ENCODE results near the gene SPIRE1.
"Not testable (repeated sequence)": the region's sequence is repeated elsewhere in the genome, so short reads cannot be mapped to it uniquely, and the experiment has no call there.

SPIRE1 gene

DNA sequence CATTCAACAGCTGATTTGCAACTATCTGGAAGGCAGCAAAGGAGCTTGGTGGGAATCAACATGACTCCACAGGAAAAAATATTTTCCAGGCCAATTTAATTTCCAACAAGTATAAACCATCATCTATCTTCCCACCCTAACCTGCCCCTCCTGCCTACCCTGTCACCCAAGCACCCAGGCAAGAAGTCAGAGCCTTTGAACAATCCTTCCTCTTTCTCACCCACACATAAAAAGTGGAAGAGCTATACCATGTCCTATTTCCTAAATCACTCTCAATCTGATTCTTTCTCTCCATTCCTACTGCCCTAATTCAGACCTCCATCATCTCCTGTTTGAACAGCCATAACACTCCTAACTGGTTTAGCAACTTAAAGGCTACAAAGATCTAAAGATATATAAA, 12.7 kb downstream of the SPIRE1 start:
- no peaks in the 10 kb centered on the region for H3K79me2 ChIP-seq (ENCODE audit: insufficient read depth, low read length)
- H3K4me1 ChIP-seq (ENCODE audit: insufficient read depth, low read length, poor library complexity, severe bottlenecking), result no peaks in the 10 kb centered on the region
- no peak overlapping the region for H3K9ac ChIP-seq (ENCODE audit: low read depth, low read length, poor library complexity, severe bottlenecking)
- no peak overlapping the region for H3K4me3 ChIP-seq (ENCODE audit: low read length, poor library complexity, severe bottlenecking)
- H3F3A ChIP-seq (ENCODE audit: low read depth), result no peaks in the 10 kb centered on the region
- no peaks in the 10 kb centered on the region for H3K27me3 ChIP-seq (ENCODE audit: insufficient read depth, low read length, poor library complexity, severe bottlenecking)
- TF ChIP-seq EZH2phosphoT487 (IDR thresholded peaks at IDR 0.05; ENCODE audit: borderline replicate concordance), result no peak
- TF ChIP-seq, protein P1, sequence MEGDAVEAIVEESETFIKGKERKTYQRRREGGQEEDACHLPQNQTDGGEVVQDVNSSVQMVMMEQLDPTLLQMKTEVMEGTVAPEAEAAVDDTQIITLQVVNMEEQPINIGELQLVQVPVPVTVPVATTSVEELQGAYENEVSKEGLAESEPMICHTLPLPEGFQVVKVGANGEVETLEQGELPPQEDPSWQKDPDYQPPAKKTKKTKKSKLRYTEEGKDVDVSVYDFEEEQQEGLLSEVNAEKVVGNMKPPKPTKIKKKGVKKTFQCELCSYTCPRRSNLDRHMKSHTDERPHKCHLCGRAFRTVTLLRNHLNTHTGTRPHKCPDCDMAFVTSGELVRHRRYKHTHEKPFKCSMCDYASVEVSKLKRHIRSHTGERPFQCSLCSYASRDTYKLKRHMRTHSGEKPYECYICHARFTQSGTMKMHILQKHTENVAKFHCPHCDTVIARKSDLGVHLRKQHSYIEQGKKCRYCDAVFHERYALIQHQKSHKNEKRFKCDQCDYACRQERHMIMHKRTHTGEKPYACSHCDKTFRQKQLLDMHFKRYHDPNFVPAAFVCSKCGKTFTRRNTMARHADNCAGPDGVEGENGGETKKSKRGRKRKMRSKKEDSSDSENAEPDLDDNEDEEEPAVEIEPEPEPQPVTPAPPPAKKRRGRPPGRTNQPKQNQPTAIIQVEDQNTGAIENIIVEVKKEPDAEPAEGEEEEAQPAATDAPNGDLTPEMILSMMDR (conservative IDR thresholded peaks at IDR 0.05; ENCODE audit: low read length), result no peak
- H2AFZ ChIP-seq (ENCODE audit: low read length), result no peak overlapping the region
- no peaks in the 10 kb centered on the region for H4K20me1 ChIP-seq (ENCODE audit: insufficient read depth, low read length, poor library complexity, severe bottlenecking)
- no peak overlapping the region for H3K4me2 ChIP-seq (ENCODE audit: low read depth, low read length, poor library complexity, severe bottlenecking)
- H3K36me3 ChIP-seq (ENCODE audit: insufficient read depth, low read length), result no peaks in the 10 kb centered on the region
- no peaks in the 10 kb centered on the region for H3K9me2 ChIP-seq (replicated peaks; ENCODE audit: low read depth, low read length)
- H3K9me3 ChIP-seq (ENCODE audit: insufficient read depth, low read depth, low read length), result no peaks in the 10 kb centered on the region

- H3K9me3 ChIP-seq (ENCODE audit: insufficient read depth, low read depth, low read length); H4K20me1 ChIP-seq (ENCODE audit: insufficient read depth, low read length, poor library complexity, severe bottlenecking); H3K36me3 ChIP-seq (ENCODE audit: insufficient read depth, low read length); H3K9me2 ChIP-seq (replicated peaks; ENCODE audit: low read depth, low read length); H3K79me2 ChIP-seq (ENCODE audit: insufficient read depth, low read length); H3K27me3 ChIP-seq (ENCODE audit: insufficient read depth, low read length, poor library complexity, severe bottlenecking); H3K4me3 ChIP-seq (ENCODE audit: low read length, poor library complexity, severe bottlenecking); H3K9ac ChIP-seq (ENCODE audit: low read depth, low read length, poor library complexity, severe bottlenecking); H3K4me2 ChIP-seq (ENCODE audit: low read depth, low read length, poor library complexity, severe bottlenecking); H3K4me1 ChIP-seq (ENCODE audit: insufficient read depth, low read length, poor library complexity, severe bottlenecking); H2AFZ ChIP-seq (ENCODE audit: low read length); H3F3A ChIP-seq (ENCODE audit: low read depth): not testable (repeated sequence)
Measured at GRCh38 chr18:12643756-12644155, 14.2 kb downstream of the SPIRE1 start.

DNA sequence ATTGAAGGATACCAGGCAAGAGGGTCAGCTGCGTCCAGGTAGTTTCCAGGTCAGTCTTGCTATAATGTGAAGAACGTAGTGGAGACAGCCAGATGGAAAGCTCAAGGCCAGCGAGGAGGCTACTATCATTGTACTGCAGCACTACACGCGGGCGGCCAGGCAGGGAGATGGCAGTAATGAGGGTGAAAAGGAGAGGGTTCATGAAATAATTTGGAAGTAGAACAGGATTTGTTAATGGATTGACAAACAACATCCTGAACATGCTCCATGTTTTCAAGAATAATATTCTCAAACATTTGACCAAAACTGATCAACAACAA, 17.1 kb downstream of the SPIRE1 start:
- no peaks in the 10 kb centered on the region for H3K36me3 ChIP-seq (ENCODE audit: insufficient read depth, low read length)
- no peaks in the 10 kb centered on the region for H4K20me1 ChIP-seq (ENCODE audit: insufficient read depth, low read length, poor library complexity, severe bottlenecking)
- H3K27me3 ChIP-seq (ENCODE audit: insufficient read depth, low read length, poor library complexity, severe bottlenecking), result no peaks in the 10 kb centered on the region
- no peaks in the 10 kb centered on the region for H3K9me2 ChIP-seq (replicated peaks; ENCODE audit: low read depth, low read length)
- no peak overlapping the region for H3K9ac ChIP-seq (ENCODE audit: low read depth, low read length, poor library complexity, severe bottlenecking)
- TF ChIP-seq EZH2phosphoT487 (IDR thresholded peaks at IDR 0.05; ENCODE audit: borderline replicate concordance), result no peak
- TF ChIP-seq, protein P1 (conservative IDR thresholded peaks at IDR 0.05; ENCODE audit: low read length), result no peak
- no peaks in the 10 kb centered on the region for H3F3A ChIP-seq (ENCODE audit: low read depth)
- H3K4me2 ChIP-seq (ENCODE audit: low read depth, low read length, poor library complexity, severe bottlenecking), result no peak overlapping the region
- no peaks in the 10 kb centered on the region for H3K9me3 ChIP-seq (ENCODE audit: insufficient read depth, low read depth, low read length)
- H3K79me2 ChIP-seq (ENCODE audit: insufficient read depth, low read length), result no peaks in the 10 kb centered on the region
- no peak overlapping the region for H3K4me3 ChIP-seq (ENCODE audit: low read length, poor library complexity, severe bottlenecking)
- H3K4me1 ChIP-seq (ENCODE audit: insufficient read depth, low read length, poor library complexity, severe bottlenecking), result no peaks in the 10 kb centered on the region
- H2AFZ ChIP-seq (ENCODE audit: low read length), result no peak overlapping the region

- Histone ChIP-seq H3K27me3 (ENCODE audit: insufficient read depth, low read length, poor library complexity, severe bottlenecking) (no peaks in the 10 kb centered on the region), H3K4me3 (ENCODE audit: low read length, poor library complexity, severe bottlenecking) (no peak overlapping the region), H3K9me2 (replicated peaks; ENCODE audit: low read depth, low read length) (no peaks in the 10 kb centered on the region), H3K9me3 (ENCODE audit: insufficient read depth, low read depth, low read length) (no peaks in the 10 kb centered on the region), H3K4me1 (ENCODE audit: insufficient read depth, low read length, poor library complexity, severe bottlenecking) (no peaks in the 10 kb centered on the region), H3K36me3 (ENCODE audit: insufficient read depth, low read length) (no peaks in the 10 kb centered on the region), H3F3A (ENCODE audit: low read depth) (no peaks in the 10 kb centered on the region), H3K9ac (ENCODE audit: low read depth, low read length, poor library complexity, severe bottlenecking) (no peak overlapping the region), H4K20me1 (ENCODE audit: insufficient read depth, low read length, poor library complexity, severe bottlenecking) (no peaks in the 10 kb centered on the region), H3K79me2 (ENCODE audit: insufficient read depth, low read length) (no peaks in the 10 kb centered on the region), H2AFZ (ENCODE audit: low read length) (no peak overlapping the region), H3K4me2 (ENCODE audit: low read depth, low read length, poor library complexity, severe bottlenecking) (no peak overlapping the region)
- no peak for TF ChIP-seq EZH2phosphoT487 (IDR thresholded peaks at IDR 0.05; ENCODE audit: borderline replicate concordance)
- TF ChIP-seq, protein P1 (conservative IDR thresholded peaks at IDR 0.05; ENCODE audit: low read length), result no peak
Measured at GRCh38 chr18:12639990-12640880, 17.7 kb downstream of the SPIRE1 start.

All from Loucy (cell line).